Measurements from ENCODE around the gene ZNF658. TPM values are rescaled to one million over a fixed set of nuclear protein-coding genes. Genes with fewer than 3 reads are reported as not detected.

Gene ZNF658
- total RNA-seq = 1.3 and 1.6 TPM in 2 replicates

DNA sequence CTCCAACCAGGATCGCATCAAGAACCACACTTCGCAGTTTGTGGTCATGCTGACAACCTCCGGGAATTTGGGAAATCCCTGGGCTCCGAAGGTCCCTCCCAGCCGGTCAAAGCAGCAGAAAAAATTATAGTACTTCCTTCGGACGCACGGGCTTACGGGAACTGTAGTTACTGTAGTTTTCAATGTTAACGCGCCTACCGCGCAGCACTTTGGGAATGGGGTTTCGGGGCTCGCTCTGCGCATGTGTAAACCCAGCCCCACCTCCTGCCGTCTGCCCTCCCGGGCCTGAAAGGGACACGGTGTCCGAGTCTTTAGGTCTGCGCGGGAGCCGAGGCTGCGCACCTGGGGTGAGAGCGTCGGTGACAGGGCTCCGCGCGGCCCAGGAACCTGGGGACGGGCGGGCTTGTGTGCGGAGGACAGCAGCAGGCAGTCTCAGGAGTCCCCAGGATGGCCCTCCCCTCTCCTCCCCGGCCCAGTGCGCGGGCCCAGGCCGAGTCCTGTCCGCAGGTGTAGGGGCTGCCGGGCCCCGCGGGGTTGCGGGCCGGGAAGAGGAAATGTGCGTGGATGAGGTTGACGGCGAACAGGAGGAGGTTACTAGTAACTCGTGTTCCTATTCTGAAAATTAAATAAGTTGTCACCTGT, at the start of gene ZNF658:
Gene ZNF658, plus strand, starts transcription at position 236 of the 642 bp plus-strand sequence. CDS start 2,837 bp downstream, outside the sequence.

Other genes with a start within 250 kb of the ZNF658 start
- gene SPATA31A3, start 91.8 kb downstream of the ZNF658 start, total RNA-seq = not detected in 2 replicates